CD14-positive monocyte (primary cell): ENCODE results near the gene MRPL24. TPM values are rescaled to one million over a fixed set of nuclear protein-coding genes. Genes with fewer than 3 reads are reported as not detected.

Experiments
- DNase-seq, 3 donors: peaks; one replicate each; pipeline ENCODE4 v3.0.0-alpha.2; 2011 to 2022
- H2AFZ ChIP-seq: 2 replicates; pipeline ENCODE4 v1.6.0; 2012; ENCODE audit warnings: mild to moderate bottlenecking, low read depth, low read length, inconsistent platforms; ENCODE audit not compliant: insufficient read depth, poor library complexity, severe bottlenecking
- H3K27ac ChIP-seq, 2 donors: 1 replicate in 1 of 2; 2 replicates in 1 of 2; pipeline ENCODE4 v1.5.1; 2012 to 2013; ENCODE audit warnings: low read length in 2 of 2, control low read depth in 1 of 2, inconsistent platforms in 1 of 2, low read depth in 1 of 2, mild to moderate bottlenecking in 1 of 2
- H3K27me3 ChIP-seq, 2 donors: one replicate each; pipeline versions ENCODE4 v1.6.0 to v1.6.1; 2011 to 2013; ENCODE audit warnings: low read length in 2 of 2; ENCODE audit not compliant: control insufficient read depth in 2 of 2, insufficient read depth in 2 of 2
- H3K36me3 ChIP-seq, 2 donors: replicated peaks in 1 of 2; 1 replicate in 1 of 2; 2 replicates in 1 of 2; pipeline versions ENCODE4 v1.5.1 to v1.6.1; 2012 to 2013; ENCODE audit warnings: low read length in 2 of 2, control low read depth in 1 of 2, inconsistent platforms in 1 of 2, mild to moderate bottlenecking in 1 of 2; ENCODE audit not compliant: insufficient read depth in 2 of 2, control insufficient read depth in 1 of 2
- H3K4me1 ChIP-seq, 2 donors: 1 replicate in 1 of 2; 2 replicates in 1 of 2; pipeline versions ENCODE4 v1.5.1 to v1.6.1; 2012 to 2013; ENCODE audit warnings: low read length in 2 of 2, control low read depth in 1 of 2, inconsistent platforms in 1 of 2, mild to moderate bottlenecking in 1 of 2, moderate library complexity in 1 of 2; ENCODE audit not compliant: insufficient read depth in 2 of 2, control insufficient read depth in 1 of 2
- H3K4me2 ChIP-seq: replicated peaks from 2 replicates; pipeline ENCODE3; 2012; ENCODE audit warnings: low read length, moderate library complexity, mild to moderate bottlenecking; ENCODE audit not compliant: poor library complexity, severe bottlenecking; ENCODE audit errors: extremely low read depth
- H3K4me3 ChIP-seq, 3 experiments: fragments of 200-600 bp in 1 of 3; sonication (generic) in 1 of 3; replicated peaks in 1 of 3; 1 replicate in 2 of 3; 2 replicates in 1 of 3; pipeline ENCODE4 v1.5.1; 2011 to 2013; ENCODE audit warnings: low read length in 3 of 3, mild to moderate bottlenecking in 3 of 3, control low read depth in 2 of 3, low read depth in 2 of 3, inconsistent platforms in 1 of 3, moderate library complexity in 1 of 3
- H3K79me2 ChIP-seq: 2 replicates; pipeline ENCODE4 v1.6.0; 2012; ENCODE audit warnings: mild to moderate bottlenecking, control low read depth, inconsistent platforms, low read length, moderate library complexity; ENCODE audit not compliant: insufficient read depth
- H3K9ac ChIP-seq: 2 replicates; pipeline ENCODE4 v1.6.0; 2017; ENCODE audit warnings: low read length, mild to moderate bottlenecking; ENCODE audit not compliant: insufficient read depth, poor library complexity, severe bottlenecking
- H3K9me3 ChIP-seq, 2 donors: replicated peaks in 1 of 2; 1 replicate in 1 of 2; 2 replicates in 1 of 2; pipeline versions ENCODE4 v1.5.1 to v1.6.1; 2012 to 2013; ENCODE audit warnings: low read length in 2 of 2, control low read depth in 1 of 2; ENCODE audit not compliant: control insufficient read depth in 1 of 2, insufficient read depth in 1 of 2
- H4K20me1 ChIP-seq: 2 replicates; pipeline ENCODE4 v1.6.0; 2012; ENCODE audit warnings: mild to moderate bottlenecking, low read length, control low read depth, moderate library complexity; ENCODE audit not compliant: insufficient read depth
- H3K27ac Mint-ChIP-seq, 7 donors: one replicate each; pipeline ENCODE4 v1.8.0; 2020; ENCODE audit warnings: mild to moderate bottlenecking in 7 of 7, mixed read lengths in 7 of 7, moderate library complexity in 6 of 7, inconsistent platforms in 2 of 7
- H3K27me3 Mint-ChIP-seq, 3 donors: one replicate each; pipeline ENCODE4 v1.8.0; 2021 to 2022; ENCODE audit warnings: low read depth in 3 of 3, mild to moderate bottlenecking in 3 of 3, mixed read lengths in 3 of 3, moderate library complexity in 3 of 3, inconsistent platforms in 1 of 3
- H3K36me3 Mint-ChIP-seq, 2 donors: one replicate each; pipeline ENCODE4 v1.8.0; 2020; ENCODE audit warnings: mixed read lengths in 2 of 2, inconsistent platforms in 1 of 2, mild to moderate bottlenecking in 1 of 2
- H3K4me1 Mint-ChIP-seq: one replicate; pipeline ENCODE4 v1.8.0; 2020; ENCODE audit warnings: mild to moderate bottlenecking, mixed read lengths
- H3K4me3 Mint-ChIP-seq, 2 donors: one replicate each; pipeline ENCODE4 v1.8.0; 2020; ENCODE audit warnings: mild to moderate bottlenecking in 2 of 2, mixed read lengths in 2 of 2, moderate library complexity in 1 of 2
- H3K9me3 Mint-ChIP-seq, 7 donors: one replicate each; pipeline ENCODE4 v1.8.0; 2020 to 2022; ENCODE audit warnings: mixed read lengths in 7 of 7, mild to moderate bottlenecking in 6 of 7, moderate library complexity in 6 of 7, inconsistent platforms in 2 of 7
- CTCF ChIP-seq: fragments of 200-600 bp; IDR thresholded peaks from one replicate; pipeline ENCODE4 v1.8.0; 2022; ENCODE audit warnings: antibody characterized with exemption, mild to moderate bottlenecking
- WGBS: methylation state at CpG from one replicate; pipeline ENCODE4 v1.1.5; 2013; ENCODE audit warnings: missing lambda C conversion rate; ENCODE audit not compliant: insufficient coverage; 5-methylcytosine and 5-hydroxymethylcytosine counted together
- intact Hi-C, 2 donors: fragments of 100-400 bp; cut with micrococcal nuclease; formaldehyde crosslinking; loops; one replicate each; pipeline versions ENCODE4 v1.15.0 to v1.15.1; 2023
- polyA plus RNA-seq, 3 donors: library from polyadenylated mRNA; depleted of rRNA in 1 of 3; unstranded in 2 of 3; stranded (reverse) in 1 of 3; fragments of 300-500 nt in 2 of 3; fragments of >200 nt in 1 of 3; fragmentation: Illumina TruSeq in 2 of 3; gene quantifications; 1 replicate in 2 of 3; 2 replicates in 1 of 3; pipeline ENCODE4 v1.2.3, GENCODE V29; 2012 to 2021

MRPL24 gene
- polyA plus RNA-seq, 3 donors: 28.7 to 47.0 (median 38.4) TPM

GRCh38 chr1:156692441-156692924 is 48.4 kb downstream of the MRPL24 start:
- Mint-ChIP-seq H3K4me3 (peak overlapping the region in 1 of 2 donors; percentile 76), H3K9me3 (peaks cover 0 to 15% (median 7%) of the 10 kb centered on the region in 7 donors), H3K27me3 (peaks cover 66 to 78% (median 78%) of the 10 kb centered on the region in 3 donors), H3K36me3 (peaks cover 0 to 2% of the 10 kb centered on the region in 2 donors), H3K27ac (no peak overlapping the region), H3K4me1 (peaks cover 24% of the 10 kb centered on the region)
- no peak overlapping the region for H3K9ac ChIP-seq
- no peak overlapping the region for H3K4me3 ChIP-seq
- H2AFZ ChIP-seq: no peak overlapping the region
- no peaks in the 10 kb centered on the region for H3K79me2 ChIP-seq
- WGBS: 5% methylated on average over 11 of the region's 13 CpGs
- no peaks in the 10 kb centered on the region for H4K20me1 ChIP-seq
- peaks cover 33 to 64% of the 10 kb centered on the region in 2 donors for H3K27me3 ChIP-seq
- H3K4me1 ChIP-seq: peaks cover 2 to 10% of the 10 kb centered on the region in 2 donors
- no peak overlapping the region for H3K4me2 ChIP-seq
- no peak overlapping the region for H3K27ac ChIP-seq
- DNase-seq: no peak
- intact Hi-C loops: loop anchor here (10.0 kb wide), 2 partner anchors 162 to 192 kb away; partner anchors contain the start of gene INSRR (in 1 of the 2)
- H3K36me3 ChIP-seq: no peaks in the 10 kb centered on the region
- peaks cover 0 to 11% of the 10 kb centered on the region in 2 donors for H3K9me3 ChIP-seq
- no peak for TF ChIP-seq CTCF

- Histone ChIP-seq H3K4me3 (no peak overlapping the region), H2AFZ (no peak overlapping the region), H3K36me3 (no peaks in the 10 kb centered on the region), H3K27me3 (peaks cover 33 to 61% of the 10 kb centered on the region in 2 donors), H4K20me1 (no peaks in the 10 kb centered on the region), H3K79me2 (no peaks in the 10 kb centered on the region), H3K9ac (peak overlapping the region; percentile 4), H3K27ac (no peak overlapping the region), H3K9me3 (peaks cover 0 to 11% of the 10 kb centered on the region in 2 donors), H3K4me1 (peaks cover 2 to 10% of the 10 kb centered on the region in 2 donors), H3K4me2 (no peak overlapping the region)
- Mint-ChIP-seq H3K27me3 (peaks cover 65 to 77% (median 77%) of the 10 kb centered on the region in 3 donors), H3K4me3 (peak overlapping the region in 1 of 2 donors; percentile 76), H3K27ac (peak overlapping the region in 1 of 7 donors; percentile 62), H3K9me3 (peaks cover 0 to 15% (median 7%) of the 10 kb centered on the region in 7 donors), H3K36me3 (peaks cover 0 to 2% of the 10 kb centered on the region in 2 donors), H3K4me1 (peaks cover 24% of the 10 kb centered on the region)
- WGBS: 15% methylated on average over 20 of the region's 20 CpGs
- no peak for TF ChIP-seq CTCF
- peak in 1 of 3 donors; percentile 20 for DNase-seq
- intact Hi-C loops: loop anchor here (10.0 kb wide), 2 partner anchors 163 to 193 kb away; partner anchors contain the start of gene INSRR (in 1 of the 2)
These were observed 49.0 kb downstream of the MRPL24 start for GRCh38 chr1:156691665-156692440.
